Right renal pelvis (tissue), 4 donors: ENCODE measurements around the gene ADCY3. TPM values are rescaled to one million over a fixed set of nuclear protein-coding genes. Genes with fewer than 3 reads are reported as not detected.

Experiments used
- DNase-seq, 4 donors: peaks; one replicate each; pipeline ENCODE4 v3.0.0-alpha.2; 2013; ENCODE audit warnings: low read depth in 4 of 4, low spot score in 3 of 4, missing footprints in 1 of 4
- polyA plus RNA-seq, 4 donors: library from polyadenylated mRNA; unstranded; fragments of 120-200 nt; gene quantifications; one replicate each; pipeline ENCODE4 v1.2.1, GENCODE V29; 2013; ENCODE audit not compliant: insufficient read length in 4 of 4

Gene ADCY3
- polyA plus RNA-seq, 4 donors, result 19.6 to 27.0 (median 23.4) TPM

- DNase-seq, result no peak
Measured at GRCh38 chr2:24833821-24834732, 86.0 kb downstream of the ADCY3 start.

- no peak for DNase-seq
Measured at GRCh38 chr2:24832931-24833701, 86.9 kb downstream of the ADCY3 start.

- DNase-seq, result no peak
Measured at GRCh38 chr2:24832521-24832920, 87.5 kb downstream of the ADCY3 start.

DNA sequence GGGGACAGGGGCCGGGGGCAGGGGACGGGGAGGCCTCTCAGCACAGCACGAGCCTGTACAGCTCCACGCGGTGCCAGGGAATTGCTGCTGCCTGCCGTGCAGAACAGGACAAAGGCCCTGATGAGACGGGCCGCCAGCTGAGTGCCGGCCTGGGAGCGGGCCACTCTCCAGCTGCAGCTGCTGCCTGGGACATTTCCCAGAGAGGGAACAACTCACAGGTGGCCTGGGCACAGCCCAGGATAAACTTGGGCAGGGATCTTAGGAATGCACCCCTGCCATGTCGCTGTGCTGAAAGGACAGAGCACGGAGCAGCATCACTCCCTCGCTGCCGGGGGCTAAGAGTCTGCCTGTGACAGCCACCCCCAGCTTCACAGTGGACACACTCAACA lies 88.0 kb downstream of the ADCY3 start:
- DNase-seq, result no peak

DNA sequence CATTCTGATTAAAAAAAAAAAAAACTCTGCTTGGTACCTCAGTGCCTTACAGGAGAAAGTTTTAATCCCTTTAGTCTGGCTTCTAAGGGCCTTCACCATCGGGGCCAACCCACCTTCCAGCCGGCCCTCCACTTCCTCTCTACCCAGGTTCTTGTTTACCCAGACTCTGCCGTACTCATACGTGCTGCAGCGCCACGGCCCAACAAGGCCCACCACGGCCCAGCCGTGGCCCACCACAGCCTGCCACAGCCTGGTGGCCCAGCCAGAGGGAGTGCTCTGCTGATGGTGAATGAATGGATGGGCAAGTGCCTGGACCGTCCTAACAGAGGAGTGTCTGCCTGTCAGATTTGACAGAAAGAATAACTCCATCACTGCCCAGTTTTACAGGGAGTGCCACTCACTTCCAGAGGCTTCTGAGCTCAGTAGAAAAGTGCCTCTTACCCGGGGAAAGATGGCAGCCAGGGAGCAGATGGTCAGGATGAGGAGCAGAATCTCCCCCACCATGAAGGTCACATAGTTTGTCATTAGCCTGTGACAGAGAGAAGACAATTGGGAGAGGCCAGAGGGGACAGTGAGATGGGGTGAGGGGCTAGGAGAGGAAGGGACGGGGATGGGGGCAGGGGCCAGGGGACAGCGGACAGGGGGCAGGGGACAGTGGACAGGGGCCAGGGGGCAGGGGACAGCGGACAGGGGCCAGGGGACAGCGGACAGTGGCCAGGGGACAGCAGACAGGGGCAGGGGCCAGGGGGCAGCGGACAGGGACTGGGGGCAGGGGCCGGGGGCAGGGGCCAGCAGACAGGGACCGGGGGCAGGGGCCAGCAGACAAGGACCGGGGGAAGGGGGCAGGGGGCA lies 88.6 kb downstream of the ADCY3 start:
- no peak for DNase-seq

DNA sequence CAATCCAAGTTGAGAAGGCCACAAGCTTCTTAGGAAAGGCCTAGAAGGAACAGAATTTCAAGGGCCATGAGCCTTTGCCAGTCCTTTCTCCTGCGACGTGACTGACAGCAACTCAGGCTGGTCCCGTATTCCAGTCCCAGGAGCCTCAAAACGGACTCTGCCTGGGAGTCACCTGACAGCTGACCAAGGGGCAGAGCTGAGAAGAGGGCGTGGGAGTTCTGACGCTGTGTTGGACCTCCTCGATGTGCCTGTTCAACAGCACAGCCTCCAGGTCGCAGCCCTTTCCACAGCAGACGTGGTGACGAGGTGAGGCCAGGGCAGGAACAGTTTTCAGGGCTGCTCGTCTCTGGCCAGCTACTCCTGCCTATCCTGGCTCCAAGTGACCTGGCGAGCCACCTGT lies 89.3 kb downstream of the ADCY3 start:
- no peak for DNase-seq

DNA sequence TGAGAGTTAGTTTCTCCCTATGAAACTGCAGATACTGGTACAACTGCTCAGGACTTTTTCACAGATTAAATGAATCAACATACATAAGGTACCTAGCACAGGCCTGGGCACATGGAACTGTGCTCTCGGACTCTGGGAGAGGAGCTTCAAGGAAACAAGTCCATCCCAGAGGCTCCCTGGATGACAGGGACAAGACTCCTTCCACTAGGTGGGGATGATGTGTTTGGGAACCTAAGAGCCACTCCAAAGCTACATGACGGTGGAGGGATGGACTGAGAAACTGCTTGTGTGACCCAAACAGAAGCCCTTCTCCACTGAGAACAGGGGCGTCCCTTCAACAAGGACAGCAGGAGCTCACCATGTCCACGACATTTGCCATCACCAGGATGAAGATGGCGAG lies 89.7 kb downstream of the ADCY3 start:
- DNase-seq, result no peak

- DNase-seq, result no peak
Measured at GRCh38 chr2:24828238-24828996, 91.6 kb downstream of the ADCY3 start.

DNA sequence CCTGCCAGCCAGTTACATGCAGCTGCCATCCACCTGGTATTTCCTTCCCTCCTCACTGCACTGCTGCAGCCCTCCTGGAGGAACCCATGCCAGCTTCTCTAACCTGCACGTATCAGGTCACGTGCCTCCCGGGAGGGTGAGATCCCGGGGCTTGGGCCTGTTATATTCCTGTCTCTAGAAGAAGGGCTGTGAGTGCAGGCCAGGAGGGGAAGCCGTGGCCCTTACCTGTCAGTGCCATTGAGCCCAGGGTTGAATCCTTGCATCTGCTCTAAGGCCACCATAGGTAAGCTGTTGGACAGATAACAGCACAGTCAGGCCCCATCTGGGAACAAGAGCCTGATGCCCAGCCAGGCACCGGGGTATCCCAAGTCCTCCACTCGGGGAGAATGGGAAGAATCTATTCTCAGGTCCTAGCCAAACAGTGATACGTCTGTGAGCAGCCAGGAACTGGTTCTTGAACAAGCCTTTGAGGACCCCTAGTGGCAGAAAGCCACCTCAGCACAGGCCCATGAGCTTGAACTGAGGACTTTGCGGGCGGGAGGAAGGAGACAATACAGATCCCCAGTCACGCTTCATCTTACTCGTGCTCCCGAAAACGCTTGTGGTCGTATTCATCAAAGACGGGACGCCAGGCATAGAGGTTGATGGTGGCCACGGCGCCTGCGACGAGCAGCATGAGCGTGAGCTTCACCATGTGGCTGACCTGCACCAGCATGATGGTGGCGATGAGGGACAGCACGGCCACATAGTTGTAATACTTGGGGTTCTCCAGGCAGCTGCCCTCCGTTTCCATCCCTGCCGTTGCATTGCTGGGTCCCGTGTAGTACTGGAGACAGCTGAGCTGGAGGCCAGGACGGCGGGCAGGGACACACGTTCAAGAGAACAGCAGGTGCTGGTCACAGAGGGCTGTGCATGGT lies 92.5 kb downstream of the ADCY3 start:
- peak; percentile 73 to 79 (median 78) for DNase-seq

DNA sequence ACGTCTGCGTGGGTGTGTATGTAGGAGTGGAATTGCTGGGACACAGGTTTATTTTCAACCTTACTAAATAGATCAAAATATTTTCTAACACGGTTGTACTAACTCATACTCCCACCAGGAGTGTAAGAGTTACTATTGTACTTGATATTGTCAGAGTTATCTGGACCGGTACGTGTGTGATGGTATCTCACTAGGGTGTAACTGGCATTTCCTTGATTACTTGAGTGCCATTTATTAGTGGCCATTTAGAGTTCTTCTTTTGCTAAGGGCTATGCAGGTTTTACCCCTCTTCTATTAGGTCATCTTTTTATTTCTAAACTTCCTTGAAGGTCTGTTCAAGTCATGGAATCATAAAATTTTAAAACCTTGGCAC lies 93.3 kb downstream of the ADCY3 start:
- DNase-seq, result no peak

GRCh38 chr2:24825883-24826772 lies 93.9 kb downstream of the ADCY3 start:
- no peak for DNase-seq

GRCh38 chr2:24824966-24825882 lies 94.8 kb downstream of the ADCY3 start:
- no peak for DNase-seq

- no peak for DNase-seq
Measured at GRCh38 chr2:24824071-24824588, 95.9 kb downstream of the ADCY3 start.

DNA sequence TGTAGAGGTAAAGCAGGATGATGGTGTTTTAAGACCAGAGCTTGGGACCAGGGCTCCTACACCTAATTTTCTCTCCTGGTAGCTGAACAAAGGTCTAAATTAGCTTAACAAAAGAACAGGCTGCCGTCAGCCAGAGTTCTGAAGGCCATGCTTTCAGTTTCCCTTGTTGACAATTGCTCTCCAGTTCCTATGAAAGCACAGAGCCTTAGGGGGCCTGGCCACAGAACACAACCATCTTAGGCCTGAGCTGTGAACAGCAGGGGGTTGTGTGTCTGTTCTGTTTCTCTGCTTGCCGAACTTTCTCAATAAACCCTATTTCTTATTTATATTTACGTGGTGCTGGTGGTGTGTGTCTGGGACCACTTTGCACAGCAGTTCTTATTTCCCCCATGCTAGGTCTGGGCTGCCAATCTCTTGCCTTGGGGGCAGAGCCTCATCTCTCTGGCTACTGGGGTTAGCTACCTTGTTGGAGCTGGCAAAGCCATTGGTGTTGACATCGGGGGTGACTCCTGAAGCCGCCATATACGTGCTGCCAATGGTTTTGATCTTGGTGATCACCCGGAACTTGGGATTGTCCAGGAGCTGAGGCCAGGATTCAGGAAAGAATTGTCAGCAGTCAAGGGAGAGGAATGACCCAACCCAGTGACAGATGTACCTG lies 97.9 kb downstream of the ADCY3 start:
- no peak for DNase-seq

- no peak for DNase-seq
Measured at GRCh38 chr2:24821433-24821891, 98.6 kb downstream of the ADCY3 start.
